HepG2 (cell line): Measurements from ENCODE around the gene MEX3D. TPM values are rescaled to one million over a fixed set of nuclear protein-coding genes. Genes with fewer than 3 reads are reported as not detected.

Experiments
- ATAC-seq: fragments of 200-7000 bp; cut with Tn5 transposase; 3 replicates; pipeline ENCODE4 v1.9.1; 2020; ENCODE audit warnings: mild to moderate bottlenecking, moderate library complexity
- BruUV-seq: library from RNA; stranded (reverse); fragments of 400-500 nt; replicated peaks from 2 replicates; lab custom pipeline; 2021; lab: Mats Ljungman, UMichigan
- CTCF ChIA-PET: fragments of 300-600 bp; formaldehyde crosslinking; extraction: SDS; loops from one replicate; lab custom pipeline; 2021; ENCODE audit warnings: low total read pairs, inconsistent platforms, low intra/inter-chr PET ratio; lab: Yijun Ruan, JAX
- POLR2A ChIA-PET: fragments of 350-600 bp; sonication (Branson Sonifier 250); formaldehyde crosslinking; loops from one replicate; lab custom pipeline; 2020; ENCODE audit warnings: antibody characterized with exemption, inconsistent platforms; lab: Yijun Ruan, JAX
- DNase-seq: peaks from one replicate; pipeline ENCODE4 v3.0.0-alpha.2; 2015; ENCODE audit warnings: low spot score
- FAIRE-seq: peaks from 3 replicates; lab custom pipeline; 2011; peaks lifted over from hg19 to GRCh38; lab: Jason Lieb, UNC
- H2AFZ ChIP-seq: one replicate; pipeline ENCODE4 v1.6.1; 2011; ENCODE audit warnings: low read length, inconsistent platforms
- H3K27ac ChIP-seq: fragments of 300-600 bp; 3 replicates; pipeline ENCODE4 v1.8.0; 2011; ENCODE audit warnings: mixed run types, mild to moderate bottlenecking, mixed read lengths, low read length, inconsistent platforms; ENCODE audit not compliant: insufficient read depth; ENCODE audit errors: extremely low read length
- H3K27me3 ChIP-seq, 2 experiments: fragments of 200-600 bp in 1 of 2; 2 replicates in 1 of 2; 3 replicates in 1 of 2; pipeline versions ENCODE4 v1.6.0 to v1.8.0; 2011; ENCODE audit warnings: low read length in 2 of 2, mild to moderate bottlenecking in 2 of 2, moderate library complexity in 2 of 2, inconsistent platforms in 1 of 2; ENCODE audit not compliant: insufficient read depth in 2 of 2, control insufficient read depth in 1 of 2
- H3K36me3 ChIP-seq, 2 experiments: fragments of 200-600 bp in 1 of 2; replicated peaks in 1 of 2; 2 replicates in 1 of 2; 3 replicates in 1 of 2; pipeline versions ENCODE4 v1.5.1 to v1.8.0; 2011; ENCODE audit warnings: low read length in 2 of 2, inconsistent platforms in 1 of 2; ENCODE audit not compliant: insufficient read depth in 2 of 2, control insufficient read depth in 1 of 2
- H3K4me1 ChIP-seq: 2 replicates; pipeline ENCODE4 v1.5.1; 2012; ENCODE audit warnings: low read length, inconsistent platforms; ENCODE audit not compliant: insufficient read depth
- H3K4me2 ChIP-seq: 2 replicates; pipeline ENCODE4 v1.6.0; 2011; ENCODE audit warnings: low read depth, low read length, inconsistent platforms
- H3K4me3 ChIP-seq, 3 experiments: fragments of 200-600 bp in 1 of 3; sonication (generic), shearing (Covaris generic) in 1 of 3; replicated peaks in 1 of 3; 2 replicates each; pipeline ENCODE4 v1.5.1; 2011 to 2016; ENCODE audit warnings: low read length in 3 of 3, inconsistent platforms in 2 of 3, low read depth in 2 of 3, mild to moderate bottlenecking in 2 of 3, control low read depth in 1 of 3, mixed read lengths in 1 of 3; ENCODE audit not compliant: insufficient read depth in 1 of 3
- H3K79me2 ChIP-seq: one replicate; pipeline ENCODE4 v1.6.1; 2011; ENCODE audit warnings: low read length, inconsistent platforms; ENCODE audit not compliant: insufficient read depth
- H3K9ac ChIP-seq: 2 replicates; pipeline ENCODE4 v1.6.0; 2011; ENCODE audit warnings: mild to moderate bottlenecking, low read depth, low read length, inconsistent platforms; ENCODE audit not compliant: insufficient read depth
- H3K9me3 ChIP-seq: 2 replicates; pipeline ENCODE4 v1.5.1; 2012; ENCODE audit warnings: mild to moderate bottlenecking, low read length
- H4K20me1 ChIP-seq: 2 replicates; pipeline ENCODE4 v1.6.0; 2011; ENCODE audit warnings: inconsistent platforms, mild to moderate bottlenecking, low read length, moderate library complexity; ENCODE audit not compliant: insufficient read depth
- AGO2 ChIP-seq: fragments of 200-400 bp; formaldehyde crosslinking; optimal IDR thresholded peaks from 2 replicates; pipeline ENCODE3; 2017; ENCODE audit warnings: mild to moderate bottlenecking, low read depth, low read length, moderate library complexity
- CBX1 ChIP-seq: IDR thresholded peaks from one replicate; pipeline ENCODE4 v1.6.1; 2016; ENCODE audit warnings: antibody characterized with exemption, low read depth
- NFAT5 ChIP-seq: sonication (generic); formaldehyde crosslinking; IDR thresholded peaks from 2 replicates; pipeline ENCODE4 v1.4.0; 2020; ENCODE audit warnings: missing genetic modification reagents
- RBFOX2 ChIP-seq: fragments of 200-400 bp; formaldehyde crosslinking; IDR thresholded peaks from 2 replicates; pipeline ENCODE4 v1.6.1; 2017; ENCODE audit warnings: low read depth, mild to moderate bottlenecking, low read length
- ZBTB25 ChIP-seq: IDR thresholded peaks from 2 replicates; pipeline ENCODE4 v1.6.1; 2018; ENCODE audit warnings: missing genetic modification reagents
- ZNF788 ChIP-seq: sonication (generic); formaldehyde crosslinking; IDR thresholded peaks from 2 replicates; pipeline ENCODE4 v1.5.0; 2020; ENCODE audit warnings: mild to moderate bottlenecking, missing genetic modification reagents, borderline replicate concordance
- WGBS: methylation state at CpG from one replicate; pipeline ENCODE4 v1.1.6; 2017; ENCODE audit warnings: low lambda C conversion rate; 5-methylcytosine and 5-hydroxymethylcytosine counted together
- in situ Hi-C: cut with HindIII; loops from 2 replicates; pipeline ENCODE4 v1.10.0; 2017; ENCODE audit warnings: low pct_unique_long_range_greater_than_20kb; ENCODE audit not compliant: extremely low pct_ligation_motif_present
- intact Hi-C: fragments of 100-400 bp; cut with micrococcal nuclease; formaldehyde crosslinking; loops from one replicate; pipeline ENCODE4 v1.10.0; 2022; ENCODE audit not compliant: unreplicated experiment
- polyA plus RNA-seq, 8 experiments: library from polyadenylated mRNA; depleted of rRNA in 3 of 8; stranded (reverse) in 7 of 8; unstranded in 1 of 8; fragments of >200 nt; fragmentation: Illumina TruSeq in 4 of 8; extraction: Trizol in 4 of 8; gene quantifications; 2 replicates each; pipeline versions ENCODE4 v1.2.1 to v1.2.3, GENCODE V29; 2011 to 2016; ENCODE audit warnings: low read depth in 4 of 8, missing spikeins in 1 of 8, mixed read lengths in 1 of 8; ENCODE audit not compliant: insufficient read depth in 1 of 8
- total RNA-seq, 5 experiments: library from RNA; depleted of rRNA; stranded (reverse); fragments of >200 nt; fragmentation: Illumina TruSeq; extraction: Trizol; gene quantifications; 2 replicates each; pipeline ENCODE4 v1.2.3, GENCODE V29; 2016; ENCODE audit warnings: low read depth in 1 of 5

MEX3D gene
- total and polyA plus RNA-seq, 2 of the 13 experiments (the other 11 are each of a cell fraction or from before 2014, with no cell fraction given): 3.6 to 17.1 TPM

DNA sequence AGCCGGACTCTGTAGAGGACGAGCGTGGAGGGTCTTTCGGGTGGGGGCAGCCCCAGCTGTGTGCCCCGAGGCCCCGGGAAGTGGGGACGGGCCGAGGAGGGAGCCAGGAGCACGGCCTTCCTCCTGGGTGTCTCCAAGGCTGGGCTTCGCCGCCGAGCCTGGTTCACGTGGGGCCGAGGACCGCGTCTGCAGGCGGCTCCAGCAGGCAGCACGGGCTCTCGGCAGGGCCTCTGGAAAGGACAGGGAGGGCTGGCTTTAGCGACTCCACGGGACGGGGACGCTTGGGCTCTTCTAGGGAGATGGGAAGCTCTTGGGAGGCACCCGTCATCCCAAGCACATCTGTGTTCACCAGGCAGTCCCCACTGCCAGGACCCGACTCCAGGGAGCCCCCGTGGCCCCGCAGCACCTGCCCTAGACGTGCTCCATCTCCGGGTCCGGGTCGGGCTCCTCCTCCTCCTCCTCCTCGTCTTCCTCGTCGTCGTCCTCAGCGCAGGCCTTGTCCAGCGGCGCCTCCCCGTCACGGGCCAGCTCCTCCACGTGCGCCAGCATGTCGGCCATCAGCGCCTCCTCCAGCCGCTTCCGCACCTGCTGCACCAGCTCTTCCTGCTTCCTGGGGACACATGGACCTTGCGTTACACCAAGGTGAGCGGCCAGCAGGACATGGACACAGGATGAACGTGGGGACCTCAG is 9.9 kb upstream of the MEX3D start:
- BruUV-seq: TSS peak; percentile 41
- Histone ChIP-seq H3K27ac (no peak overlapping the region), H3K27me3 (no peaks in the 10 kb centered on the region), H3K36me3 (peaks cover 11 to 40% of the 10 kb centered on the region in 2 experiments; a peak in 4 of 5 replicates), H3K9ac (no peak overlapping the region), H3K4me1 (peaks cover 12% of the 10 kb centered on the region), H3K79me2 (no peaks in the 10 kb centered on the region), H3K9me3 (no peaks in the 10 kb centered on the region), H3K4me2 (no peak overlapping the region), H3K4me3 (no peak overlapping the region), H2AFZ (no peak overlapping the region), H4K20me1 (0 out of 2 replicates have a peak, but pooled peaks cover 2% of the 10 kb centered on the region)
- intact Hi-C loops: no loop called here
- DNase-seq: no peak
- TF ChIP-seq RBFOX2: peak; percentile 59
- no peak for TF ChIP-seq ZNF788 (CRISPR knock-in tag)
- TF ChIP-seq AGO2: peak; percentile 3
- no peak for TF ChIP-seq ZBTB25 (CRISPR knock-in tag)
- no peak for TF ChIP-seq NFAT5
- no peak for TF ChIP-seq CBX1
- no peak for FAIRE-seq
- ChIA-PET POLR2A (interaction anchor here (1.1 to 1.6 kb wide), 2 partner anchors 13 to 15 kb away, joined by 3 to 5 read pairs; no protein-coding TSS in a partner anchor), CTCF (no interaction called here)
- WGBS: 96% methylated on average over 33 of the region's 49 CpGs
- in situ Hi-C loops: no loop called here
- ATAC-seq: no peak
